Skeletal muscle satellite cell (primary cell): ENCODE results near the gene FCN1.

Source experiments
- H3K27me3 ChIP-seq: 2 replicates; pipeline ENCODE4 v1.7.0; 2013; ENCODE audit warnings: low read length; ENCODE audit not compliant: control insufficient read depth, insufficient read depth
- H3K36me3 ChIP-seq: 2 replicates; pipeline ENCODE4 v1.7.0; 2013; ENCODE audit warnings: mild to moderate bottlenecking, control low read depth, low read length; ENCODE audit not compliant: insufficient read depth
- H3K4me1 ChIP-seq: 2 replicates; pipeline ENCODE4 v1.7.0; 2013; ENCODE audit warnings: low read length; ENCODE audit not compliant: control insufficient read depth, insufficient read depth
- H3K4me2 ChIP-seq: 2 replicates; pipeline ENCODE4 v1.7.0; 2013; ENCODE audit warnings: mild to moderate bottlenecking, low read length
- H3K4me3 ChIP-seq: 2 replicates; pipeline ENCODE4 v1.7.0; 2013; ENCODE audit warnings: low read length
- H3K9ac ChIP-seq: 2 replicates; pipeline ENCODE4 v1.7.0; 2013; ENCODE audit warnings: mild to moderate bottlenecking, low read depth, low read length, moderate library complexity
- H3K9me3 ChIP-seq: replicated peaks from 2 replicates; pipeline ENCODE4 v1.7.0; 2013; ENCODE audit warnings: mild to moderate bottlenecking, control low read depth, low read length

FCN1 gene

GRCh38 chr9:134892820-134893420 is 24.8 kb downstream of the FCN1 start:
- peaks cover 33% of the 10 kb centered on the region for H3K27me3 ChIP-seq
- peaks cover 19% of the 10 kb centered on the region for H3K4me1 ChIP-seq
- no peak overlapping the region for H3K4me2 ChIP-seq
- H3K36me3 ChIP-seq, result no peaks in the 10 kb centered on the region
- H3K4me3 ChIP-seq, result no peak overlapping the region
- no peak overlapping the region for H3K9ac ChIP-seq
- H3K9me3 ChIP-seq, result peaks cover 4% of the 10 kb centered on the region

GRCh38 chr9:134892221-134892620 is 25.5 kb downstream of the FCN1 start:
- no peak overlapping the region for H3K4me3 ChIP-seq
- no peaks in the 10 kb centered on the region for H3K36me3 ChIP-seq
- peaks cover 4% of the 10 kb centered on the region for H3K9me3 ChIP-seq
- H3K27me3 ChIP-seq, result peaks cover 33% of the 10 kb centered on the region
- peaks cover 19% of the 10 kb centered on the region for H3K4me1 ChIP-seq
- no peak overlapping the region for H3K9ac ChIP-seq
- no peak overlapping the region for H3K4me2 ChIP-seq

- Histone ChIP-seq H3K9me3 (peaks cover 4% of the 10 kb centered on the region), H3K4me1 (peaks cover 17% of the 10 kb centered on the region), H3K36me3 (no peaks in the 10 kb centered on the region), H3K9ac (no peak overlapping the region), H3K4me3 (no peak overlapping the region), H3K4me2 (no peak overlapping the region), H3K27me3 (peaks cover 37% of the 10 kb centered on the region)
Observed at GRCh38 chr9:134891713-134892112, 26.0 kb downstream of the FCN1 start.

GRCh38 chr9:134891053-134891452 is 26.7 kb downstream of the FCN1 start:
- H3K4me3 ChIP-seq, result no peak overlapping the region
- H3K4me2 ChIP-seq, result no peak overlapping the region
- H3K27me3 ChIP-seq, result peaks cover 42% of the 10 kb centered on the region
- H3K9me3 ChIP-seq, result peaks cover 4% of the 10 kb centered on the region
- H3K9ac ChIP-seq, result no peak overlapping the region
- no peaks in the 10 kb centered on the region for H3K36me3 ChIP-seq
- peaks cover 10% of the 10 kb centered on the region for H3K4me1 ChIP-seq

- H3K9me3 ChIP-seq, result peaks cover 4% of the 10 kb centered on the region
- no peaks in the 10 kb centered on the region for H3K36me3 ChIP-seq
- H3K4me1 ChIP-seq, result peaks cover 3% of the 10 kb centered on the region
- H3K4me3 ChIP-seq, result no peak overlapping the region
- H3K4me2 ChIP-seq, result no peak overlapping the region
- peaks cover 42% of the 10 kb centered on the region for H3K27me3 ChIP-seq
- no peak overlapping the region for H3K9ac ChIP-seq
Observed at GRCh38 chr9:134890155-134890495, 27.6 kb downstream of the FCN1 start.

- no peak overlapping the region for H3K4me3 ChIP-seq
- no peaks in the 10 kb centered on the region for H3K36me3 ChIP-seq
- no peaks in the 10 kb centered on the region for H3K9me3 ChIP-seq
- H3K4me1 ChIP-seq, result no peaks in the 10 kb centered on the region
- H3K27me3 ChIP-seq, result peaks cover 42% of the 10 kb centered on the region
- H3K4me2 ChIP-seq, result no peak overlapping the region
- no peak overlapping the region for H3K9ac ChIP-seq
Observed at GRCh38 chr9:134889386-134890154, 28.1 kb downstream of the FCN1 start.

GRCh38 chr9:134888603-134889190 is 29.0 kb downstream of the FCN1 start:
- Histone ChIP-seq H3K27me3 (peaks cover 42% of the 10 kb centered on the region), H3K4me3 (no peak overlapping the region), H3K9ac (no peak overlapping the region), H3K9me3 (no peaks in the 10 kb centered on the region), H3K4me1 (no peaks in the 10 kb centered on the region), H3K4me2 (no peak overlapping the region), H3K36me3 (no peaks in the 10 kb centered on the region)

- H3K27me3 ChIP-seq, result peaks cover 41% of the 10 kb centered on the region
- no peaks in the 10 kb centered on the region for H3K4me1 ChIP-seq
- no peak overlapping the region for H3K9ac ChIP-seq
- H3K36me3 ChIP-seq, result no peaks in the 10 kb centered on the region
- H3K4me2 ChIP-seq, result no peak overlapping the region
- H3K9me3 ChIP-seq, result no peaks in the 10 kb centered on the region
- H3K4me3 ChIP-seq, result no peak overlapping the region
Observed at GRCh38 chr9:134887686-134888602, 29.8 kb downstream of the FCN1 start.

- no peak overlapping the region for H3K4me3 ChIP-seq
- peaks cover 41% of the 10 kb centered on the region for H3K27me3 ChIP-seq
Observed at GRCh38 chr9:134887219-134887618, 30.5 kb downstream of the FCN1 start.

GRCh38 chr9:134886413-134886913 is 31.2 kb downstream of the FCN1 start:
- no peaks in the 10 kb centered on the region for H3K9me3 ChIP-seq
- H3K36me3 ChIP-seq, result no peaks in the 10 kb centered on the region
- H3K27me3 ChIP-seq, result peaks cover 49% of the 10 kb centered on the region
- H3K4me1 ChIP-seq, result no peaks in the 10 kb centered on the region
- H3K4me3 ChIP-seq, result no peak overlapping the region
- no peak overlapping the region for H3K9ac ChIP-seq
- no peak overlapping the region for H3K4me2 ChIP-seq

More at GRCh38 chr9:134887219-134887618, 30.5 kb downstream of the FCN1 start:
- Histone ChIP-seq H3K4me1 (no peaks in the 10 kb centered on the region), H3K36me3 (no peaks in the 10 kb centered on the region), H3K9me3 (no peaks in the 10 kb centered on the region), H3K9ac (no peak overlapping the region), H3K4me2 (no peak overlapping the region)
